ENCODE data around the gene CEP57. TPM values are rescaled to one million over a fixed set of nuclear protein-coding genes. Genes with fewer than 3 reads are reported as not detected.

CEP57 gene
- total and polyA plus RNA-seq, 2 of the 13 experiments (the other 11 are each of a cell fraction or from before 2014, with no cell fraction given): 34.3 to 59.4 TPM

DNA sequence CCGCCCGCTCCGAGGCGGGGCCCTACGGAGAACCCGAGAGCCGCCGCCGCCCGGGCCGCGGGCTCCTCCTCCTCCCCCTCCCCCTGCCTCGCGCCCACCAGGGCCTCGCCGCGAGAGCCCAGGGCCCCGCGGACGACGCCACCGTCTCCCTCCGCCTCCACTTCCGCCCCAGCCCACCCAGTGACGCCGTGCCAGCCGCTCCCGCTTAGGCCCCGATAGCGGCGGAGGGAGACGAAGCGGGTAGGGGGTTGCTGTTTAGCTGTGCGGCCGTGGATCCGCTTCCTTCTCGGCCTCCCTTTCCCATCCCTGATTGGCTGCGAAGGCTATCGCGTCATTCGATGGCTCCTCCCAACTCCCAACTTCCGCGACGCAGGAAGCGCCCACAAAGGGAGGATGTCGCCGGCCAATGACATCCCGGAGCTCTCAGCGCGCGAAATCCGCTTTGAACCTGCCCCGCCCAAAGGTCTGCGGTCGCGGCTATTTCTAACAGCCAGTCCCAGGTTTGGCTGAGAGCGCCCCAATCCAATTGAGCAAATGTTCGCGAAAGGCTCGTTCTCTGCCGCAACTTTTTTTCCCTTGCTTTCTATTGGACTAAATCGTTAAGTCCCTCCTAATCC is 684 bp upstream of the CEP57 start, which contains the start of gene FAM76B (continued):
- TF ChIP-seq, protein P1, sequence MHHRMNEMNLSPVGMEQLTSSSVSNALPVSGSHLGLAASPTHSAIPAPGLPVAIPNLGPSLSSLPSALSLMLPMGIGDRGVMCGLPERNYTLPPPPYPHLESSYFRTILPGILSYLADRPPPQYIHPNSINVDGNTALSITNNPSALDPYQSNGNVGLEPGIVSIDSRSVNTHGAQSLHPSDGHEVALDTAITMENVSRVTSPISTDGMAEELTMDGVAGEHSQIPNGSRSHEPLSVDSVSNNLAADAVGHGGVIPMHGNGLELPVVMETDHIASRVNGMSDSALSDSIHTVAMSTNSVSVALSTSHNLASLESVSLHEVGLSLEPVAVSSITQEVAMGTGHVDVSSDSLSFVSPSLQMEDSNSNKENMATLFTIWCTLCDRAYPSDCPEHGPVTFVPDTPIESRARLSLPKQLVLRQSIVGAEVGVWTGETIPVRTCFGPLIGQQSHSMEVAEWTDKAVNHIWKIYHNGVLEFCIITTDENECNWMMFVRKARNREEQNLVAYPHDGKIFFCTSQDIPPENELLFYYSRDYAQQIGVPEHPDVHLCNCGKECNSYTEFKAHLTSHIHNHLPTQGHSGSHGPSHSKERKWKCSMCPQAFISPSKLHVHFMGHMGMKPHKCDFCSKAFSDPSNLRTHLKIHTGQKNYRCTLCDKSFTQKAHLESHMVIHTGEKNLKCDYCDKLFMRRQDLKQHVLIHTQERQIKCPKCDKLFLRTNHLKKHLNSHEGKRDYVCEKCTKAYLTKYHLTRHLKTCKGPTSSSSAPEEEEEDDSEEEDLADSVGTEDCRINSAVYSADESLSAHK (CRISPR knock-in tag; IDR thresholded peaks at IDR 0.05; ENCODE audit: borderline replicate concordance): no peak
- TF ChIP-seq ZNF749 (CRISPR knock-in tag; IDR thresholded peaks at IDR 0.05; ENCODE audit: borderline replicate concordance) (peak; percentile 93), NCOA5 (CRISPR knock-in tag; IDR thresholded peaks at IDR 0.05) (no peak), ZNF225 (CRISPR knock-in tag; IDR thresholded peaks at IDR 0.05) (no peak), NR1H2 (CRISPR knock-in tag; IDR thresholded peaks at IDR 0.05; ENCODE audit: borderline replicate concordance, low read depth) (no peak), ZNF143 (CRISPR knock-in tag; IDR thresholded peaks at IDR 0.05) (no peak; the same call in 1 of the 2 replicates), ZNF777 (CRISPR knock-in tag; IDR thresholded peaks at IDR 0.05) (no peak; the same call in 1 of the 2 replicates), ZNF234 (CRISPR knock-in tag; conservative IDR thresholded peaks at IDR 0.05) (no peak), SALL1 (CRISPR knock-in tag; IDR thresholded peaks at IDR 0.05) (peak; percentile 93), NR2F2 (IDR thresholded peaks at IDR 0.05; ENCODE audit: borderline replicate concordance, low read depth) (no peak), RFXANK (CRISPR knock-in tag; IDR thresholded peaks at IDR 0.05) (peak; percentile 70; the same call in 1 of the 2 replicates), ZFAT (CRISPR knock-in tag; conservative IDR thresholded peaks at IDR 0.05) (no peak), ZNF7 (CRISPR knock-in tag; IDR thresholded peaks at IDR 0.05) (no peak), FOXK1 (CRISPR knock-in tag; IDR thresholded peaks at IDR 0.05; ENCODE audit: borderline replicate concordance, low read depth) (peak; percentile 84; the same call in 1 of the 2 replicates), ATF7-NPFF (CRISPR knock-in tag; IDR thresholded peaks at IDR 0.05; ENCODE audit: low read depth) (peak; percentile 27; the same call in 1 of the 2 replicates), FOXC1 (CRISPR knock-in tag; IDR thresholded peaks at IDR 0.05; ENCODE audit: borderline replicate concordance) (peak; percentile 74), NFATC3 (CRISPR knock-in tag; IDR thresholded peaks at IDR 0.05) (no peak), ATAD3A (CRISPR knock-in tag; IDR thresholded peaks at IDR 0.05) (no peak)
- TF ChIP-seq, protein P2, sequence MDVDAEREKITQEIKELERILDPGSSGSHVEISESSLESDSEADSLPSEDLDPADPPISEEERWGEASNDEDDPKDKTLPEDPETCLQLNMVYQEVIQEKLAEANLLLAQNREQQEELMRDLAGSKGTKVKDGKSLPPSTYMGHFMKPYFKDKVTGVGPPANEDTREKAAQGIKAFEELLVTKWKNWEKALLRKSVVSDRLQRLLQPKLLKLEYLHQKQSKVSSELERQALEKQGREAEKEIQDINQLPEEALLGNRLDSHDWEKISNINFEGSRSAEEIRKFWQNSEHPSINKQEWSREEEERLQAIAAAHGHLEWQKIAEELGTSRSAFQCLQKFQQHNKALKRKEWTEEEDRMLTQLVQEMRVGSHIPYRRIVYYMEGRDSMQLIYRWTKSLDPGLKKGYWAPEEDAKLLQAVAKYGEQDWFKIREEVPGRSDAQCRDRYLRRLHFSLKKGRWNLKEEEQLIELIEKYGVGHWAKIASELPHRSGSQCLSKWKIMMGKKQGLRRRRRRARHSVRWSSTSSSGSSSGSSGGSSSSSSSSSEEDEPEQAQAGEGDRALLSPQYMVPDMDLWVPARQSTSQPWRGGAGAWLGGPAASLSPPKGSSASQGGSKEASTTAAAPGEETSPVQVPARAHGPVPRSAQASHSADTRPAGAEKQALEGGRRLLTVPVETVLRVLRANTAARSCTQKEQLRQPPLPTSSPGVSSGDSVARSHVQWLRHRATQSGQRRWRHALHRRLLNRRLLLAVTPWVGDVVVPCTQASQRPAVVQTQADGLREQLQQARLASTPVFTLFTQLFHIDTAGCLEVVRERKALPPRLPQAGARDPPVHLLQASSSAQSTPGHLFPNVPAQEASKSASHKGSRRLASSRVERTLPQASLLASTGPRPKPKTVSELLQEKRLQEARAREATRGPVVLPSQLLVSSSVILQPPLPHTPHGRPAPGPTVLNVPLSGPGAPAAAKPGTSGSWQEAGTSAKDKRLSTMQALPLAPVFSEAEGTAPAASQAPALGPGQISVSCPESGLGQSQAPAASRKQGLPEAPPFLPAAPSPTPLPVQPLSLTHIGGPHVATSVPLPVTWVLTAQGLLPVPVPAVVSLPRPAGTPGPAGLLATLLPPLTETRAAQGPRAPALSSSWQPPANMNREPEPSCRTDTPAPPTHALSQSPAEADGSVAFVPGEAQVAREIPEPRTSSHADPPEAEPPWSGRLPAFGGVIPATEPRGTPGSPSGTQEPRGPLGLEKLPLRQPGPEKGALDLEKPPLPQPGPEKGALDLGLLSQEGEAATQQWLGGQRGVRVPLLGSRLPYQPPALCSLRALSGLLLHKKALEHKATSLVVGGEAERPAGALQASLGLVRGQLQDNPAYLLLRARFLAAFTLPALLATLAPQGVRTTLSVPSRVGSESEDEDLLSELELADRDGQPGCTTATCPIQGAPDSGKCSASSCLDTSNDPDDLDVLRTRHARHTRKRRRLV (CRISPR knock-in tag; IDR thresholded peaks at IDR 0.05): no peak
- TF ChIP-seq, protein P3, sequence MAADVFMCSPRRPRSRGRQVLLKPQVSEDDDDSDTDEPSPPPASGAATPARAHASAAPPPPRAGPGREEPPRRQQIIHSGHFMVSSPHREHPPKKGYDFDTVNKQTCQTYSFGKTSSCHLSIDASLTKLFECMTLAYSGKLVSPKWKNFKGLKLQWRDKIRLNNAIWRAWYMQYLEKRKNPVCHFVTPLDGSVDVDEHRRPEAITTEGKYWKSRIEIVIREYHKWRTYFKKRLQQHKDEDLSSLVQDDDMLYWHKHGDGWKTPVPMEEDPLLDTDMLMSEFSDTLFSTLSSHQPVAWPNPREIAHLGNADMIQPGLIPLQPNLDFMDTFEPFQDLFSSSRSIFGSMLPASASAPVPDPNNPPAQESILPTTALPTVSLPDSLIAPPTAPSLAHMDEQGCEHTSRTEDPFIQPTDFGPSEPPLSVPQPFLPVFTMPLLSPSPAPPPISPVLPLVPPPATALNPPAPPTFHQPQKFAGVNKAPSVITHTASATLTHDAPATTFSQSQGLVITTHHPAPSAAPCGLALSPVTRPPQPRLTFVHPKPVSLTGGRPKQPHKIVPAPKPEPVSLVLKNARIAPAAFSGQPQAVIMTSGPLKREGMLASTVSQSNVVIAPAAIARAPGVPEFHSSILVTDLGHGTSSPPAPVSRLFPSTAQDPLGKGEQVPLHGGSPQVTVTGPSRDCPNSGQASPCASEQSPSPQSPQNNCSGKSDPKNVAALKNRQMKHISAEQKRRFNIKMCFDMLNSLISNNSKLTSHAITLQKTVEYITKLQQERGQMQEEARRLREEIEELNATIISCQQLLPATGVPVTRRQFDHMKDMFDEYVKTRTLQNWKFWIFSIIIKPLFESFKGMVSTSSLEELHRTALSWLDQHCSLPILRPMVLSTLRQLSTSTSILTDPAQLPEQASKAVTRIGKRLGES (CRISPR knock-in tag; IDR thresholded peaks at IDR 0.05; ENCODE audit: borderline replicate concordance): no peak
